Subcutaneous abdominal adipose tissue (tissue), 5 donors: ENCODE results near the gene ANKRD18A.
"Not testable (repeated sequence)": the region's sequence is repeated elsewhere in the genome, so short reads cannot be mapped to it uniquely, and the experiment has no call there.

Experiments used
- H3K27ac ChIP-seq: one replicate; pipeline ENCODE4 v1.7.0; 2013; ENCODE audit warnings: low read depth, mild to moderate bottlenecking, inconsistent platforms, low read length, moderate library complexity
- H3K27me3 ChIP-seq, 5 donors: one replicate each; pipeline ENCODE4 v1.7.0; 2013; ENCODE audit warnings: low read length in 5 of 5, inconsistent platforms in 1 of 5; ENCODE audit not compliant: control insufficient read depth in 5 of 5, insufficient read depth in 4 of 5
- H3K36me3 ChIP-seq, 5 donors: one replicate each; pipeline ENCODE4 v1.7.0; 2013; ENCODE audit warnings: low read length in 5 of 5; ENCODE audit not compliant: control insufficient read depth in 5 of 5, insufficient read depth in 5 of 5
- H3K4me1 ChIP-seq, 5 donors: one replicate each; pipeline ENCODE4 v1.7.0; 2013; ENCODE audit warnings: low read length in 5 of 5, mild to moderate bottlenecking in 3 of 5, moderate library complexity in 1 of 5; ENCODE audit not compliant: control insufficient read depth in 5 of 5, insufficient read depth in 5 of 5
- H3K4me3 ChIP-seq, 5 donors: one replicate each; pipeline ENCODE4 v1.7.0; 2013; ENCODE audit warnings: low read length in 5 of 5, low read depth in 1 of 5
- H3K9ac ChIP-seq, 5 donors: one replicate each; pipeline ENCODE4 v1.7.0; 2013; ENCODE audit warnings: low read length in 5 of 5, mild to moderate bottlenecking in 4 of 5, moderate library complexity in 3 of 5
- H3K9me3 ChIP-seq, 5 donors: one replicate each; pipeline ENCODE4 v1.7.0; 2013; ENCODE audit warnings: low read length in 5 of 5; ENCODE audit not compliant: control insufficient read depth in 5 of 5
- donor health status: healthy.
- donor health status: healthy.
- donor health status: healthy.
- donor health status: healthy.
- donor health status: healthy.

ANKRD18A gene

GRCh38 chr9:38629511-38629910 lies 9.1 kb upstream of the ANKRD18A start:
- Histone ChIP-seq H3K27ac (no peak overlapping the region), H3K9ac (no peak overlapping the region), H3K4me3 (no peak overlapping the region), H3K4me1 (no peaks in the 10 kb centered on the region), H3K9me3 (peaks cover 0 to 7% (median 3%) of the 10 kb centered on the region in 5 donors), H3K36me3 (no peaks in the 10 kb centered on the region), H3K27me3 (peaks cover 0 to 6% (median 5%) of the 10 kb centered on the region in 5 donors)

GRCh38 chr9:38626006-38626405 lies 5.6 kb upstream of the ANKRD18A start:
- H3K9ac ChIP-seq, result no peak overlapping the region
- H3K27me3 ChIP-seq, result peaks cover 12 to 22% (median 20%) of the 10 kb centered on the region in 5 donors
- H3K27ac ChIP-seq, result no peak overlapping the region
- no peaks in the 10 kb centered on the region for H3K36me3 ChIP-seq
- H3K4me1 ChIP-seq, result peaks cover 0 to 15% (median 14%) of the 10 kb centered on the region in 5 donors
- peaks cover 5 to 15% (median 9%) of the 10 kb centered on the region in 5 donors for H3K9me3 ChIP-seq
- H3K4me3 ChIP-seq, result no peak overlapping the region

- H3K9ac ChIP-seq, result no peak overlapping the region
- no peak overlapping the region for H3K27ac ChIP-seq
- H3K4me3 ChIP-seq, result no peak overlapping the region
- H3K4me1 ChIP-seq, result peaks cover 0 to 29% (median 25%) of the 10 kb centered on the region in 5 donors
- no peaks in the 10 kb centered on the region for H3K36me3 ChIP-seq
- H3K9me3 ChIP-seq, result peaks cover 5 to 15% (median 9%) of the 10 kb centered on the region in 5 donors
- H3K27me3 ChIP-seq, result peaks cover 17 to 39% (median 28%) of the 10 kb centered on the region in 5 donors
Measured at GRCh38 chr9:38622951-38623350, 2.6 kb upstream of the ANKRD18A start.

DNA sequence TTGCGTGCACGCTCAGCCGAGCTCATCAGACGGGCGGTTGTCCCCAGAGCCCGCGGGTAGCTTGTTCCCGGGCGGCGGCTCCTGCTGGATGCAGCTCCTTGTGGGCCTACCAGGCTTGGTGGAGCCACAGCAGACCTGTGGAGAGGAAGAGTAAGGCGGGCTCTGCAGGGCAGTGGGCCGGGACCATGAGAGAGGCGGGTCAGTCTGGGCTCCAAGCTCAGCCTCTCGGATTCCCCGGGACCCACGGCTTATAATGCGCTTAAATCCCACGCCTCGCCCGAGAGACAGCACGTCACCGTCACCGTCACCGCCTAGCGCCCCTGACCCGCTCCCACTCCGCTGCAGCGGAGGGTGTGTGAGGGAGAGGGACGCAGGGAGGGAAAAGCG lies 1.9 kb upstream of the ANKRD18A start:
- no peak overlapping the region for H3K9ac ChIP-seq
- H3K4me1 ChIP-seq, result peaks cover 0 to 29% (median 25%) of the 10 kb centered on the region in 5 donors
- peaks cover 5 to 15% (median 9%) of the 10 kb centered on the region in 5 donors for H3K9me3 ChIP-seq
- H3K27ac ChIP-seq, result no peak overlapping the region
- peak overlapping the region in 2 of 5 donors; percentile 28 to 59 for H3K4me3 ChIP-seq
- no peaks in the 10 kb centered on the region for H3K36me3 ChIP-seq
- peaks cover 15 to 39% (median 28%) of the 10 kb centered on the region in 5 donors for H3K27me3 ChIP-seq

DNA sequence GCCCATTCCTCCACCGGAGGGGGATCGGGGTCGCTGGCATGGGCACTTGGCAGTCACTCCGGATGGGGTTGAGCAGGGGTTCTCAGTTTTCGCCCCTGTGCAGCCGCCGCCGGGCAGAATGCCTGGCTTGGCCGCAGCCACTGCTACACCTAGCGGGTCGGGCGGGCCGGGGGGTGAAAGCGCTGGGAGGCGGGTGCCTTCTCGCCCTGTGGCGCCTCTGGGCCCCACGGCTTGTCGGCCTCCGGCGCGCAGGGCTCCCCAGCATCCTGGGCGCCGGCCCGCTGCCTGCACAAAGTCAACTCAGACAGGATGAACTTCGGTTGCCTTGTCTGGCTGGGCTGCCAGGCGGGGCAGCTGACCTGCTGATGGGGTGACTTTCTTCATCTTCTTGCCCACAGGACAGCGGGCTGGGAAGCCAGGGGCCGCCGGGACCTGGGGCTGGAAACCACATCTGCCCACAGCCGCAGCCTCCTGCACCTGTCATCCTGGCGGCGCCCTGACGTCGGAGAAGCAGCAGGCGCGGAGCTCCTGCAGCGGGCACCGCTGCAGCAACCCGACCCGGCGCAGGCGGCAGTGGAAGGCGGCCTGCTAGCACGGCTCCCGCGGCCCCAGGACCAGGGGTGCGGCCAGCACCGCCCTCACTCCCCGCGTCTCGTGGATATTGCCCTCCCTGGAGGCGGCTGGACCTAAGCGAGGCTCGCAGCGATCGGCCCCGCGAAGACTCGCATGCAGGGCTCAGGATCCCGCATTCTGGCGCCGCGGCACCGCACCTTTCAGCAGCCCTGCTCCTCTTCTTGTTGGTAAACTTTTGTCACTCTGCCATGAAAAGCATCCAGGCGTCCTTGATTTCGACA lies 1.3 kb upstream of the ANKRD18A start:
- Histone ChIP-seq H3K9me3 (peaks cover 5 to 15% (median 9%) of the 10 kb centered on the region in 5 donors), H3K36me3 (no peaks in the 10 kb centered on the region), H3K4me1 (peaks cover 0 to 29% (median 25%) of the 10 kb centered on the region in 5 donors), H3K4me3 (peak overlapping the region in 3 of 5 donors; percentile 43 to 59 (median 48)), H3K9ac (no peak overlapping the region), H3K27me3 (peaks cover 10 to 39% (median 28%) of the 10 kb centered on the region in 5 donors), H3K27ac (no peak overlapping the region)

- Histone ChIP-seq H3K9me3 (peaks cover 5 to 9% (median 5%) of the 10 kb centered on the region in 5 donors), H3K9ac (no peak overlapping the region), H3K4me3 (peak overlapping the region in 4 of 5 donors; percentile 27 to 59 (median 46)), H3K4me1 (peaks cover 0 to 29% (median 25%) of the 10 kb centered on the region in 5 donors), H3K27me3 (peaks cover 10 to 39% (median 28%) of the 10 kb centered on the region in 5 donors), H3K27ac (no peak overlapping the region), H3K36me3 (no peaks in the 10 kb centered on the region)
Measured at GRCh38 chr9:38619556-38620447, 594 bp downstream of the ANKRD18A start.

DNA sequence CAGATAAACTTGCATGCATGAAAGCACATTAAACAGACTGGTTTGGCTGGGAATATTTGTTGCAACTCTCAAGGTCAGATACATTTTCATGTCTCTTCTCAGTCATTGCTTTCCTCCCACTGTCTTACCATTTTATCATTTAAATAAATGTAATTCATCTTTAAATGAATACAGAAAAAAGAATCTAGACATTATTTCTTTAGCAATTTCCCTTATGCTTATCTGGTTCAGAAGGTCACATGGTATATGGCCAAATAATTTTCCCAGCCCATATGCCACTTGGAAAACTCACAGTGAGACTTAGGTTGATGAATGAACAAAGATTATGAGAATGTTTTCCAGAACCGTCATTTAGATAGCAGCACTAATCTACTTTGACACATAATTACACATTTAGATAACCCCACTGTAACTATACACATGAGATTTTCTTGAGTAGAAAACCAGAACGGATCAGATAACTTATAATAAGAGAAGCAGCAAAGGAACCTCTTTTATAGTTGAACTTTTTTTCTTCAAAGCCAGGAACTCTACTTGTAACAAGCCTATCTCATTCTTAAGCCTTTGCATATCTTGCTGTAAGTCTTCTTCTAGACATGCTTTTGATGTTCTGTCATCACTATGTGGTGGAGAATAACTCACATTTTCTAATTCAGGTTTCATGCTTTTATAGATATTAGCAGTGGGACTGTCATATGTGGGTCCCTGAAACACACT lies 22.2 kb downstream of the ANKRD18A start:
- not testable (repeated sequence) for H3K9ac ChIP-seq, H3K27ac ChIP-seq, H3K36me3 ChIP-seq, H3K4me3 ChIP-seq, H3K27me3 ChIP-seq, H3K4me1 ChIP-seq, H3K9me3 ChIP-seq

- not testable (repeated sequence) for H3K9ac ChIP-seq, H3K27me3 ChIP-seq
Measured at GRCh38 chr9:38595117-38595516, 25.3 kb downstream of the ANKRD18A start.

DNA sequence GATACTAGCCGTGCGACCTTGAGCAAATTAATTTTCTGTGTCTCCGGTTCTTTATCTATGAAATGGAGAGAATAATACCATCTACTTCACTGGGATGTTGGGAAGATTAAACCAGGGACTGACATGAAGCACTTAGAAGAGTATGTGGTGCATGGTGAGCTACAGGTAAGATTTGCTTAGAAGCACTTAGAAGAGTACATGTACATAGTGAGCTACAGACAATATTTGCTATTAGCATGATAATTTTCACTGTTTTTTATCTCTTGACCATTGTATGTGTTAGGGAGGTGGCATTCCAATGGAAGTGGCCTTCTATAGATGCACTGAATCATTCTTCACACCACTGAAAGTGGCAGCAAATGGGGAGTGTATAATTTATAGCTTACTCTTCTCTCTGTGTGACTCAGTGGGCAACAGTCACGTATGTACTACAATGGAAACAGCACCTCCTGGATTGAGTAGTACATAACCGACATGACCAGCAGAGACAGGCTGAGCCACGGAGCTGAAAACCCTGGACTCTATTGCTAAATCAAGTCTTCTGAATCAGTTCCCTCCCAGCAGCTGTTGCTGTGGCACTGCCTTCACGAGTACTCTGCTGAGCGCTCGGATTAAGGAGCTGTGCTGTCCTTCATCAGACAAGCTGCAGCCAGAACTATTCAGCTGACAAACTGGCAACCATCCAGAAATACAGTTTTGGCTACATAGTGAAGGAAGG lies 28.9 kb downstream of the ANKRD18A start:
- not testable (repeated sequence) for H3K9ac ChIP-seq, H3K27me3 ChIP-seq, H3K9me3 ChIP-seq, H3K27ac ChIP-seq, H3K4me1 ChIP-seq, H3K36me3 ChIP-seq, H3K4me3 ChIP-seq

More at GRCh38 chr9:38595117-38595516, 25.3 kb downstream of the ANKRD18A start:
- H3K4me1 ChIP-seq, H3K9me3 ChIP-seq, H3K36me3 ChIP-seq, H3K4me3 ChIP-seq, H3K27ac ChIP-seq: not testable (repeated sequence)
